ENCODE measurements around the gene PLEK. TPM values are rescaled to one million over a fixed set of nuclear protein-coding genes. Genes with fewer than 3 reads are reported as not detected.

PLEK gene
- polyA plus RNA-seq, 2 of the 4 experiments (the other 2 are of a cell fraction) = 0.04 TPM; not detected in 1

DNA sequence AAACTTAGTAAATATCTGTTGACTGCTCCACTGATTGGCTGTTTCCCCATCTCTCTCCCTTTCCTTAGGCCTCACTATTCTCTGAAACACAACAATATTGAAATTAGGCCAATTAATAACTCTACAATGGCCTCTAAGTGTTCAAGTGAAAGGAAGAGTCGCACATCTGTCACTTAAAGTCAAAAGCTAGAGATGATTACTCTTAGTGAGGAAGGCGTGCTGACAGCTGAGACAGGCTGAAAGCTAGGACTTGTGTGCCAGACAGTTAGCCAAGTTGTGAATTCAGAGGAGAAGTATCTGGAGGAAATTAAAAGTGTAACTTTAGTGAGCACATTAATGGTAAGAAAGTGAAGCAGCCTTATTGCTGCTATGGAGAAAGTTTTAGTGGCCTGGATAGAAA is 48.4 kb downstream of the PLEK start:
- no peaks in the 10 kb centered on the region for H3K9me3 ChIP-seq
- FAIRE-seq = no peak
- 62% methylated on average over 2 of the region's 2 CpGs for WGBS (ENCODE audit: missing lambda C conversion rate)
- no peak overlapping the region for H3K4me2 ChIP-seq
- H3K4me1 ChIP-seq = no peaks in the 10 kb centered on the region
- TF ChIP-seq, protein P1, sequence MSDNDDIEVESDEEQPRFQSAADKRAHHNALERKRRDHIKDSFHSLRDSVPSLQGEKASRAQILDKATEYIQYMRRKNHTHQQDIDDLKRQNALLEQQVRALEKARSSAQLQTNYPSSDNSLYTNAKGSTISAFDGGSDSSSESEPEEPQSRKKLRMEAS (IDR thresholded peaks at IDR 0.05) = no peak
- H3K4me3 ChIP-seq = no peak overlapping the region
- DNase-seq (ENCODE audit: low read depth in 1 of 2, low spot score in 1 of 2) = no peak
- ChIA-PET POLR2A (no interaction called here), CTCF (interaction anchor here (0.6 to 1.6 kb wide), 4 partner anchors 15 to 313 kb away, joined by 3 to 11 read pairs (median 4); no protein-coding TSS in a partner anchor)
- no peak for ATAC-seq
- no peak overlapping the region for H3K27ac ChIP-seq

DNA sequence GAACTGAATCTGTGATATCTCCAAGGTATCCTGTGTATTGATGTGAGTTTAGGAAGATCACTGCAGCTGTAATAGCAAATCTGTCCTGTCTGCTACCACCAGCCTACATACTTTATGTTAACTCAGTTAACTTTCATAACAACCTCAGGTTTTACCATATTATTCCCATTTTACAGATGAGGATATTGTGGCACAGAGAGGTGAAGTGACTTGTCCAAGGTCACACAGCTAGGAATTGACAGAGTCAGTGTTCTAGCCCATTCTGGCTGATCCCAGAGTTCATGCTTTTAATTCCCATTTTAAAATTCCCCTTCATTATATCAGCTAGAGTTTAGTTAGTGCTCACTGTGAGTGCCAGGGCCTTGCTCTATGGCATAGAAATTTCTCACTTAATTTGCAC is 49.4 kb downstream of the PLEK start:
- CTCF ChIA-PET = interaction anchor here (1.4 to 1.6 kb wide), 2 partner anchors 26 to 64 kb away, joined by 5 to 11 read pairs; no protein-coding TSS in a partner anchor
- no peaks in the 10 kb centered on the region for H3K9me3 ChIP-seq
- no peak overlapping the region for H3K4me2 ChIP-seq
- TF ChIP-seq NPAS2 (CRISPR knock-in tag; IDR thresholded peaks at IDR 0.05; ENCODE audit: borderline replicate concordance) (no peak), ZFP36 (IDR thresholded peaks at IDR 0.05; ENCODE audit: borderline replicate concordance, partially characterized antibody) (no peak), TFCP2L1 (CRISPR knock-in tag; IDR thresholded peaks at IDR 0.05) (no peak), HDAC2 (IDR thresholded peaks at IDR 0.05) (no peak), SREBF2 (IDR thresholded peaks at IDR 0.05) (no peak), ELK1 (IDR thresholded peaks at IDR 0.05; ENCODE audit: low read depth, low read length) (no peak), HOXB5 (CRISPR knock-in tag; IDR thresholded peaks at IDR 0.05) (no peak), ZC3H11A (IDR thresholded peaks at IDR 0.05) (no peak), RARB (CRISPR knock-in tag; IDR thresholded peaks at IDR 0.05) (no peak), BHLHE40 (IDR thresholded peaks at IDR 0.05; ENCODE audit: low read depth, low read length) (no peak), RFX5 (IDR thresholded peaks at IDR 0.05) (no peak), HOXA7 (CRISPR knock-in tag; IDR thresholded peaks at IDR 0.05) (no peak)
- TF ChIP-seq, protein P2, sequence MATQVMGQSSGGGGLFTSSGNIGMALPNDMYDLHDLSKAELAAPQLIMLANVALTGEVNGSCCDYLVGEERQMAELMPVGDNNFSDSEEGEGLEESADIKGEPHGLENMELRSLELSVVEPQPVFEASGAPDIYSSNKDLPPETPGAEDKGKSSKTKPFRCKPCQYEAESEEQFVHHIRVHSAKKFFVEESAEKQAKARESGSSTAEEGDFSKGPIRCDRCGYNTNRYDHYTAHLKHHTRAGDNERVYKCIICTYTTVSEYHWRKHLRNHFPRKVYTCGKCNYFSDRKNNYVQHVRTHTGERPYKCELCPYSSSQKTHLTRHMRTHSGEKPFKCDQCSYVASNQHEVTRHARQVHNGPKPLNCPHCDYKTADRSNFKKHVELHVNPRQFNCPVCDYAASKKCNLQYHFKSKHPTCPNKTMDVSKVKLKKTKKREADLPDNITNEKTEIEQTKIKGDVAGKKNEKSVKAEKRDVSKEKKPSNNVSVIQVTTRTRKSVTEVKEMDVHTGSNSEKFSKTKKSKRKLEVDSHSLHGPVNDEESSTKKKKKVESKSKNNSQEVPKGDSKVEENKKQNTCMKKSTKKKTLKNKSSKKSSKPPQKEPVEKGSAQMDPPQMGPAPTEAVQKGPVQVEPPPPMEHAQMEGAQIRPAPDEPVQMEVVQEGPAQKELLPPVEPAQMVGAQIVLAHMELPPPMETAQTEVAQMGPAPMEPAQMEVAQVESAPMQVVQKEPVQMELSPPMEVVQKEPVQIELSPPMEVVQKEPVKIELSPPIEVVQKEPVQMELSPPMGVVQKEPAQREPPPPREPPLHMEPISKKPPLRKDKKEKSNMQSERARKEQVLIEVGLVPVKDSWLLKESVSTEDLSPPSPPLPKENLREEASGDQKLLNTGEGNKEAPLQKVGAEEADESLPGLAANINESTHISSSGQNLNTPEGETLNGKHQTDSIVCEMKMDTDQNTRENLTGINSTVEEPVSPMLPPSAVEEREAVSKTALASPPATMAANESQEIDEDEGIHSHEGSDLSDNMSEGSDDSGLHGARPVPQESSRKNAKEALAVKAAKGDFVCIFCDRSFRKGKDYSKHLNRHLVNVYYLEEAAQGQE (IDR thresholded peaks at IDR 0.05) = no peak
- TF ChIP-seq, protein P3, sequence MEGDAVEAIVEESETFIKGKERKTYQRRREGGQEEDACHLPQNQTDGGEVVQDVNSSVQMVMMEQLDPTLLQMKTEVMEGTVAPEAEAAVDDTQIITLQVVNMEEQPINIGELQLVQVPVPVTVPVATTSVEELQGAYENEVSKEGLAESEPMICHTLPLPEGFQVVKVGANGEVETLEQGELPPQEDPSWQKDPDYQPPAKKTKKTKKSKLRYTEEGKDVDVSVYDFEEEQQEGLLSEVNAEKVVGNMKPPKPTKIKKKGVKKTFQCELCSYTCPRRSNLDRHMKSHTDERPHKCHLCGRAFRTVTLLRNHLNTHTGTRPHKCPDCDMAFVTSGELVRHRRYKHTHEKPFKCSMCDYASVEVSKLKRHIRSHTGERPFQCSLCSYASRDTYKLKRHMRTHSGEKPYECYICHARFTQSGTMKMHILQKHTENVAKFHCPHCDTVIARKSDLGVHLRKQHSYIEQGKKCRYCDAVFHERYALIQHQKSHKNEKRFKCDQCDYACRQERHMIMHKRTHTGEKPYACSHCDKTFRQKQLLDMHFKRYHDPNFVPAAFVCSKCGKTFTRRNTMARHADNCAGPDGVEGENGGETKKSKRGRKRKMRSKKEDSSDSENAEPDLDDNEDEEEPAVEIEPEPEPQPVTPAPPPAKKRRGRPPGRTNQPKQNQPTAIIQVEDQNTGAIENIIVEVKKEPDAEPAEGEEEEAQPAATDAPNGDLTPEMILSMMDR (IDR thresholded peaks at IDR 0.05) = no peak
- no peak overlapping the region for H3K4me3 ChIP-seq
- FAIRE-seq (no peak), ATAC-seq (no peak), DNase-seq (ENCODE audit: low read depth in 1 of 2, low spot score in 1 of 2) (no peak)
- H3K27ac ChIP-seq = no peak overlapping the region
- no peaks in the 10 kb centered on the region for H3K4me1 ChIP-seq
- POLR2A ChIA-PET = no interaction called here

DNA sequence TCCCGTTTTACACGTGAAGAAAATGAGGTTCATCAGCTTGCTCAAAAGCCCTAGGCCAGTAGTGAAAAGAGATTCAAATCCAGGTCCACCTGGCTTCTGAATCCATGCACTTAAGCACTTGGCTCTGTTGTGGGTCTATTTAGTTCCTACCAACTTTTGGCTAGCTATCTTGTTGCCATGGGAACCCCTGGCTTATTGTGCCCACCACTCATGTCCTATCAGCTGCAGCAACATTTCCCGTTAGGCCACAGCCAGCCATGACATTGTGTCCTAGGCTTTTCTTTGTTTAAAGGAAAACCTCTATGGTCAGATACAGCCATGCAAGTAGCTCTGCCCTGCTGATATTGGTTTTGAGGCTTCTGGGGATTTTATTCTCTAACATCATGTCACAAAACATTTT is 49.8 kb downstream of the PLEK start:
- POLR2A ChIA-PET = no interaction called here

More for the DNA sequence above, 49.8 kb downstream of the PLEK start:
- no peak overlapping the region for H3K4me3 ChIP-seq
- no peak overlapping the region for H3K27ac ChIP-seq
- CTCF ChIA-PET = interaction anchor here (1.4 to 1.6 kb wide), 3 partner anchors 26 to 64 kb away, joined by 5 to 11 read pairs (median 8); no protein-coding TSS in a partner anchor
- ATAC-seq = no peak
- no peak for FAIRE-seq
- no peaks in the 10 kb centered on the region for H3K9me3 ChIP-seq
- H3K4me1 ChIP-seq = no peaks in the 10 kb centered on the region
- 22% methylated on average over 3 of the region's 3 CpGs for WGBS (ENCODE audit: missing lambda C conversion rate)
- no peak for DNase-seq (ENCODE audit: low read depth in 1 of 2, low spot score in 1 of 2)
- no peak for TF ChIP-seq SREBF2 (IDR thresholded peaks at IDR 0.05)
- no peak for TF ChIP-seq ZSCAN20 (CRISPR knock-in tag; IDR thresholded peaks at IDR 0.05)
- no peak for TF ChIP-seq CHD4 (IDR thresholded peaks at IDR 0.05; ENCODE audit: borderline replicate concordance)
- no peak for TF ChIP-seq RAD21 (conservative IDR thresholded peaks at IDR 0.05 in 1 of 2, IDR thresholded peaks at IDR 0.05 in 1 of 2)
- TF ChIP-seq TFCP2L1 (CRISPR knock-in tag; IDR thresholded peaks at IDR 0.05) = no peak
- no peak for TF ChIP-seq RNF2 (IDR thresholded peaks at IDR 0.05; ENCODE audit: borderline replicate concordance, low read depth)
- TF ChIP-seq ESRRA (IDR thresholded peaks at IDR 0.05; ENCODE audit: borderline replicate concordance, low read length) = no peak
- no peak for TF ChIP-seq HDAC2 (IDR thresholded peaks at IDR 0.05)
- no peak for TF ChIP-seq ZNF302 (CRISPR knock-in tag; IDR thresholded peaks at IDR 0.05)
- TF ChIP-seq RCOR1 (IDR thresholded peaks at IDR 0.05; ENCODE audit: low read depth, low read length) = no peak
- no peak for TF ChIP-seq EHF (CRISPR knock-in tag; IDR thresholded peaks at IDR 0.05)
- TF ChIP-seq NFE2L2 (conservative IDR thresholded peaks at IDR 0.05; ENCODE audit: low read length) = no peak
- no peak for TF ChIP-seq JUN (IDR thresholded peaks at IDR 0.05)
- no peak overlapping the region for H3K4me2 ChIP-seq

Measured in A549 (cell line).